ENCODE results near the gene NEK5.

Gene NEK5

GRCh38 chr13:51999510-51999911 lies 129.4 kb downstream of the NEK5 start:
- TF ChIP-seq, protein P1, sequence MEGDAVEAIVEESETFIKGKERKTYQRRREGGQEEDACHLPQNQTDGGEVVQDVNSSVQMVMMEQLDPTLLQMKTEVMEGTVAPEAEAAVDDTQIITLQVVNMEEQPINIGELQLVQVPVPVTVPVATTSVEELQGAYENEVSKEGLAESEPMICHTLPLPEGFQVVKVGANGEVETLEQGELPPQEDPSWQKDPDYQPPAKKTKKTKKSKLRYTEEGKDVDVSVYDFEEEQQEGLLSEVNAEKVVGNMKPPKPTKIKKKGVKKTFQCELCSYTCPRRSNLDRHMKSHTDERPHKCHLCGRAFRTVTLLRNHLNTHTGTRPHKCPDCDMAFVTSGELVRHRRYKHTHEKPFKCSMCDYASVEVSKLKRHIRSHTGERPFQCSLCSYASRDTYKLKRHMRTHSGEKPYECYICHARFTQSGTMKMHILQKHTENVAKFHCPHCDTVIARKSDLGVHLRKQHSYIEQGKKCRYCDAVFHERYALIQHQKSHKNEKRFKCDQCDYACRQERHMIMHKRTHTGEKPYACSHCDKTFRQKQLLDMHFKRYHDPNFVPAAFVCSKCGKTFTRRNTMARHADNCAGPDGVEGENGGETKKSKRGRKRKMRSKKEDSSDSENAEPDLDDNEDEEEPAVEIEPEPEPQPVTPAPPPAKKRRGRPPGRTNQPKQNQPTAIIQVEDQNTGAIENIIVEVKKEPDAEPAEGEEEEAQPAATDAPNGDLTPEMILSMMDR (IDR thresholded peaks at IDR 0.05), result no peak

DNA sequence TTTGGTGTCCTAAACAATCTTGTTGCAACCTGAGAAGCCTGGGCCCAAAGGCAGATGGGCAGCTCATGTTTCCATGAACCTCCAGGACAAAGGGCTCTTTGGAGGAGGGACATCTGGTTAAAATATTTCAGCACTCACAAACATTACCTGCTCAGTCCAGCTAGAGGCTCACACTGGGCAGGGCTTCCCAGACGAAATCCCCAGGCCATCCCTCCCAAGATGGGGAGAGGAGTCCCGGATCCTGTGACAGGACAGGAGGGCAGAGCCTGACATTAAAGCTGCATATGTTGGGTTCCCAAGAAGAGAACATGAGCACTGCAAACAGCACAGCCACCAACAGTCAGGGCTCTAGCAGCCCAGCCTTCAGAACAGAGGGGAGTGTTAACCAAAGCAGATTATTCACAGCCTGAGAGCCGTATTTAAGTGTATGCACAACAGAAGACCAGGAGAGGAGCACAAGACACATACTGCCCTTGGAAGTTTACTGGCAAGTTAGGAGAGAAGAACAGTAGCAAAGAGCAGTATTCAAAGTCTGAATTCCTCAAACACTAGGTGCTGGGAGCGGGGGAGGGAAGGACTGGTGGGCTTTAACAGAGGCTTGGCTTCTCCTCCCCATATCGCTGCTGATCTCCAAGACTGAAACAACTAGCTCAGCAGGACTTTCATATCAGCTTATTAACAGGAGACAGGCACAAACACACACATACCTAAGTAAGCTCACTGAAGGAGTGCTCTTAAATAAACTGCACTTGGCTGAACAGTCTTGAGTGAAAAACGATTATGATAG lies 130.0 kb downstream of the NEK5 start:
- TF ChIP-seq, protein P1 (IDR thresholded peaks at IDR 0.05), result no peak

DNA sequence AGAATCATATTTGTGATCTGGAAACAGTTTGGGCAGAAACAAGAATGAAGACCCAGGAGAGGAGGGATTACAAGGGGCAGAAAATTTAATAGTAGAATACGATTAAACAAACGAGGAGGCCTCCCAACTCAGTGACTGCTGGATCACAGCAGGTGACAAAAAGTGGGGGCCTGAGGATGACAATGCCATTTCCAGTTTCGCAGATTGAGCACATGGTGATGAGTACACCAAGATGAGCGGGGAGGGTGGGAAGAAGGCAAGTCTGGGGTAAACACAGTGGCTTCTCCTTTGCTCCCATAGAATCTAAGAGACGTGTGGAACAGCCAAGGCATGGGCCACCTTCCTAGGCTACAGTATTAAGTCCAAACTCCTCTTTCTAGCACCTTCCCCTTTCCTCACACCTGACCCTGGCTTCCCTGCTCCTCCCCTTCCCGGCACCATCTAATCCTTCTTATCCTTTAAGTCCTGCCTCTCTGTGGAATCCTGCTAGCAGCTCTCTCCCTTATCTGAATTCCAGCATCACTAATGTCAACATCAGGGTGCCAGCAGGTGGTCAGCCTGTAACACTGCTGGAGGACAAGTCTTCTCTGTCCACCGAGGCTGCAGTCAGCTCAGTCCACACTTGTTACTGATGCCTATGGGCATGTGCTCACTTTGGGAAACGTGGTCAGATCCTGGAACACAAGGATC lies 131.1 kb downstream of the NEK5 start:
- TF ChIP-seq, protein P1 (IDR thresholded peaks at IDR 0.05), result no peak

DNA sequence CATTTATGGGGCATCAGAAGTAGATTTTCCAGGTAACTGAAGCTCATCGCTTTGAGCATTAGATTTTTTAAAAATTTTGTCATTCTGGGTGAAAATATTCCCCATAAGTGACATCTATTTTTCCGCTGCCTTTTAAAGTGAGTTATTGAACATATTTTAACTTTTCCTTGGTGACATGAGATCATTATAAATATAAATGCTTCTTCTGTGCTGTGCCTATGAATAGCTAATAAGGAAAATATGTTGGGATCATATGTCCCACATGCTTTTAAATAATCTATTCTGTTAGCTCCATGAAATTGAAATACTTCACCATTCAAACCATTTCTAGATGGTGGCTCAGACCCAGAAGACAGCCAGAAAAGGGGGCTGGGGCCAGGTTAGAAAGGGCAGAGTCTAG lies 131.7 kb downstream of the NEK5 start:
- TF ChIP-seq, protein P1 (IDR thresholded peaks at IDR 0.05), result no peak

- TF ChIP-seq, protein P1 (IDR thresholded peaks at IDR 0.05), result no peak
Observed at GRCh38 chr13:51996641-51997040, 132.2 kb downstream of the NEK5 start.

DNA sequence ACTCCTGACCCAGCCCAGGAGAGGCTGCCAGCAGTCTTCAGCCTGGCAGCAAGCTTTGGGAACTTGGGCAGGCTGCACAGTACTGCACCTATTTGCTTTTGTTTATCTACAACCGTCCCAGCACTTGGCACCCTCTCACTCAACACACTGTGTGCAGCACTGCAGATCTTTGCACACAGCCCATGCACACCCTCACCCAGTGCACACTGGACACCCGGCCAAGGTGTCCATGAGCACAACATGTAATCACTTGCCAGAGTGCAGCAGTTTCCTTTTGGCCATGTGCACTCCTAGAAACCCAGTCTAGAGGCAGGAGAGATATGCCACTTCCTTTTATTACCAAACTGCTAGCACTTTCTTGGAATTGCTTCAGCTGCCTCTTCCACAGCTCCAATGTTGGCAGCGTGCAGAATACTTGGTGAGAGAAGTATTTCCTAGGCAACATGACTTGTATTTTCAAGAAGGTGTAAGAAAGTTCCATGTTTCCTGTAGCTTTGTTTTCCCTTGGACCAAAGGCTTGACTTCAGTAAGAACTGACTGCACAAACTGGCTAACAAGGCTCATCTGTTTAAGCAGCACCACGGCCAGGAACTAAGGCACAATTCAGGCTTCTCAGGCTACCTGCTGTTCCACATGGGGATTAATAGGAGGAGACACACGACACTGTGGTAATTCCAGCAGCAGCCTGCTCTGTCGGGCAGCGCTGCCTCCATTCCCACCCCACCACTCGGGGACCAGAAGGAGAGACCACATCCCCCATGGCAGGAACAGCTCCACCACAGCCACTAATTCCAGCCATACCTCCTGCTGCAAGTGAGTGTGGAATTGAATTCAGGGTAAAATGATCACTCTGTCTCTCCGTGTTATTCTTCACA lies 133.0 kb downstream of the NEK5 start:
- TF ChIP-seq, protein P1 (IDR thresholded peaks at IDR 0.05), result no peak

- TF ChIP-seq, protein P1 (IDR thresholded peaks at IDR 0.05), result no peak
Observed at GRCh38 chr13:51993713-51994112, 135.2 kb downstream of the NEK5 start.
